Panc1 (cell line): Measurements from ENCODE around the gene CBR4. TPM values are rescaled to one million over a fixed set of nuclear protein-coding genes. Genes with fewer than 3 reads are reported as not detected.

Experiments used
- ATAC-seq: fragments of 200-7000 bp; cut with Tn5 transposase; 2 replicates; pipeline ENCODE4 v1.9.1; 2020; ENCODE audit warnings: mild to moderate bottlenecking, moderate library complexity
- BruUV-seq: library from RNA; stranded (reverse); fragments of 400-500 nt; replicated peaks from 2 replicates; lab custom pipeline; 2021; lab: Mats Ljungman, UMichigan
- CTCF ChIA-PET: fragments of 300-600 bp; sonication (Branson Sonifier 250); formaldehyde crosslinking; loops from one replicate; lab custom pipeline; 2022; ENCODE audit warnings: antibody characterized with exemption; lab: Charles Lee
- POLR2A ChIA-PET: fragments of 300-600 bp; sonication (Branson Sonifier 250); formaldehyde crosslinking; loops from one replicate; lab custom pipeline; 2022; ENCODE audit warnings: antibody characterized with exemption; lab: Charles Lee
- DNase-seq: peaks from one replicate; pipeline ENCODE4 v3.0.0-alpha.2; 2010; ENCODE audit warnings: low read depth, low spot score
- H3K27ac ChIP-seq: 2 replicates; pipeline ENCODE4 v1.5.1; 2011; ENCODE audit warnings: mild to moderate bottlenecking, low read length, inconsistent platforms
- H3K27me3 ChIP-seq: fragments of 200-500 bp; sonication (Bioruptor generic); 2 replicates; pipeline ENCODE4 v1.6.0; 2014; ENCODE audit warnings: low read length, inconsistent platforms; ENCODE audit not compliant: control insufficient read depth, insufficient read depth
- H3K36me3 ChIP-seq: fragments of 200-500 bp; sonication (Bioruptor generic); 2 replicates; pipeline ENCODE4 v1.5.1; 2014; ENCODE audit warnings: inconsistent platforms, mild to moderate bottlenecking, low read length, moderate library complexity; ENCODE audit not compliant: control insufficient read depth, insufficient read depth
- H3K4me1 ChIP-seq: 2 replicates; pipeline ENCODE4 v1.5.1; 2011; ENCODE audit warnings: inconsistent platforms, mild to moderate bottlenecking, low read length, moderate library complexity; ENCODE audit not compliant: control insufficient read depth, insufficient read depth
- H3K4me3 ChIP-seq, 2 experiments: 2 replicates each; pipeline ENCODE4 v1.5.1; 2011 to 2012; ENCODE audit warnings: low read depth in 2 of 2, low read length in 2 of 2, mild to moderate bottlenecking in 2 of 2, inconsistent platforms in 1 of 2, moderate library complexity in 1 of 2
- H3K9me3 ChIP-seq: fragments of 200-500 bp; sonication (Bioruptor generic); 2 replicates; pipeline ENCODE4 v1.5.1; 2014; ENCODE audit warnings: low read depth, mild to moderate bottlenecking, inconsistent platforms, low read length, moderate library complexity; ENCODE audit not compliant: control insufficient read depth, insufficient read depth
- POLR2AphosphoS5 ChIP-seq: IDR thresholded peaks from 2 replicates; pipeline ENCODE4 v1.6.1; 2012; ENCODE audit warnings: mild to moderate bottlenecking, low read depth, low read length, moderate library complexity
- SIN3A ChIP-seq: IDR thresholded peaks from 2 replicates; pipeline ENCODE4 v1.6.1; 2012; ENCODE audit warnings: low read depth, mild to moderate bottlenecking, low read length, moderate library complexity, borderline replicate concordance; ENCODE audit not compliant: insufficient read depth
- TCF7L2 ChIP-seq: IDR thresholded peaks from 2 replicates; pipeline ENCODE4 v1.6.1; 2011; ENCODE audit warnings: mild to moderate bottlenecking, low read depth, low read length, inconsistent platforms
- in situ Hi-C: cut with HindIII; loops from 2 replicates; pipeline ENCODE4 v1.10.0; 2016; ENCODE audit warnings: low sequenced_read_pairs, low pct_unique_long_range_greater_than_20kb
- intact Hi-C: fragments of 100-400 bp; cut with micrococcal nuclease; formaldehyde crosslinking; loops from one replicate; pipeline ENCODE4 v1.10.0; 2022; ENCODE audit not compliant: unreplicated experiment
- total RNA-seq: library from RNA; stranded (reverse); gene quantifications from one replicate; pipeline ENCODE4 v1.2.1, GENCODE V29; 2021; ENCODE audit not compliant: unreplicated experiment
- TF ChIP-seq, protein P1 (sequence below): fragments of 450-650 bp; IDR thresholded peaks from 2 replicates; pipeline ENCODE4 v1.5.1; 2017; ENCODE audit warnings: mild to moderate bottlenecking
- TF ChIP-seq, protein P2 (sequence below), 2 experiments: IDR thresholded peaks; 2 replicates each; pipeline ENCODE4 v1.6.1; 2011 to 2012; ENCODE audit warnings: low read depth in 2 of 2, control low read depth in 1 of 2, low read length in 1 of 2, mild to moderate bottlenecking in 1 of 2, moderate library complexity in 1 of 2; ENCODE audit not compliant: insufficient read depth in 1 of 2

CBR4 gene
- total RNA-seq, 1 experiment from 2014 or later: 13.5 TPM

DNA sequence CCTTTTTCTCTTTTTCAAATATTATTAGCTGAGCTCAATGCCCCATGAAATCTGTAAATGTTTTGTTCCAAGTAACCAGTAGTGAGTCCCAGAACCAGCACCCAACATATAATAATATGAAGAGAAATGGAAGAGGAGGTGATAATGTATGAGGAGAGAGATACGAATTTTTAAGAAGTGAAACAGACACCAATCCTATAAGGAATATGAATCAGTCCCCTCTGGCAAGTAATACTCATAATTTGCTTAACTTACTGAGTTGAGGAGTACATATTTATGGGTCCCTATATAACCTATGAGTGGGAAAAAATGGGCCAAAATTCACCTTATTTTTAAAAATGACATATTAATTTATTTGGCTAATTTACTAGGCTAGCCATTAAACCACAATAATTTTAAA is 8.4 kb upstream of the CBR4 start:
- intact Hi-C loops: no loop called here
- ATAC-seq (no peak), DNase-seq (no peak)
- no TSS peak for BruUV-seq
- Histone ChIP-seq H3K4me1 (no peaks in the 10 kb centered on the region; the same call in 1 of the 2 replicates), H3K36me3 (no peaks in the 10 kb centered on the region), H3K9me3 (no peaks in the 10 kb centered on the region), H3K4me3 (no peak overlapping the region), H3K27ac (no peak overlapping the region), H3K27me3 (no peaks in the 10 kb centered on the region)
- POLR2A ChIA-PET: no interaction called here
- in situ Hi-C loops: no loop called here
- CTCF ChIA-PET: no interaction called here
- TF ChIP-seq, protein P1, sequence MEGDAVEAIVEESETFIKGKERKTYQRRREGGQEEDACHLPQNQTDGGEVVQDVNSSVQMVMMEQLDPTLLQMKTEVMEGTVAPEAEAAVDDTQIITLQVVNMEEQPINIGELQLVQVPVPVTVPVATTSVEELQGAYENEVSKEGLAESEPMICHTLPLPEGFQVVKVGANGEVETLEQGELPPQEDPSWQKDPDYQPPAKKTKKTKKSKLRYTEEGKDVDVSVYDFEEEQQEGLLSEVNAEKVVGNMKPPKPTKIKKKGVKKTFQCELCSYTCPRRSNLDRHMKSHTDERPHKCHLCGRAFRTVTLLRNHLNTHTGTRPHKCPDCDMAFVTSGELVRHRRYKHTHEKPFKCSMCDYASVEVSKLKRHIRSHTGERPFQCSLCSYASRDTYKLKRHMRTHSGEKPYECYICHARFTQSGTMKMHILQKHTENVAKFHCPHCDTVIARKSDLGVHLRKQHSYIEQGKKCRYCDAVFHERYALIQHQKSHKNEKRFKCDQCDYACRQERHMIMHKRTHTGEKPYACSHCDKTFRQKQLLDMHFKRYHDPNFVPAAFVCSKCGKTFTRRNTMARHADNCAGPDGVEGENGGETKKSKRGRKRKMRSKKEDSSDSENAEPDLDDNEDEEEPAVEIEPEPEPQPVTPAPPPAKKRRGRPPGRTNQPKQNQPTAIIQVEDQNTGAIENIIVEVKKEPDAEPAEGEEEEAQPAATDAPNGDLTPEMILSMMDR: no peak
- TF ChIP-seq POLR2AphosphoS5: no peak
- no peak for TF ChIP-seq SIN3A
- no peak for TF ChIP-seq TCF7L2
- TF ChIP-seq, protein P2, sequence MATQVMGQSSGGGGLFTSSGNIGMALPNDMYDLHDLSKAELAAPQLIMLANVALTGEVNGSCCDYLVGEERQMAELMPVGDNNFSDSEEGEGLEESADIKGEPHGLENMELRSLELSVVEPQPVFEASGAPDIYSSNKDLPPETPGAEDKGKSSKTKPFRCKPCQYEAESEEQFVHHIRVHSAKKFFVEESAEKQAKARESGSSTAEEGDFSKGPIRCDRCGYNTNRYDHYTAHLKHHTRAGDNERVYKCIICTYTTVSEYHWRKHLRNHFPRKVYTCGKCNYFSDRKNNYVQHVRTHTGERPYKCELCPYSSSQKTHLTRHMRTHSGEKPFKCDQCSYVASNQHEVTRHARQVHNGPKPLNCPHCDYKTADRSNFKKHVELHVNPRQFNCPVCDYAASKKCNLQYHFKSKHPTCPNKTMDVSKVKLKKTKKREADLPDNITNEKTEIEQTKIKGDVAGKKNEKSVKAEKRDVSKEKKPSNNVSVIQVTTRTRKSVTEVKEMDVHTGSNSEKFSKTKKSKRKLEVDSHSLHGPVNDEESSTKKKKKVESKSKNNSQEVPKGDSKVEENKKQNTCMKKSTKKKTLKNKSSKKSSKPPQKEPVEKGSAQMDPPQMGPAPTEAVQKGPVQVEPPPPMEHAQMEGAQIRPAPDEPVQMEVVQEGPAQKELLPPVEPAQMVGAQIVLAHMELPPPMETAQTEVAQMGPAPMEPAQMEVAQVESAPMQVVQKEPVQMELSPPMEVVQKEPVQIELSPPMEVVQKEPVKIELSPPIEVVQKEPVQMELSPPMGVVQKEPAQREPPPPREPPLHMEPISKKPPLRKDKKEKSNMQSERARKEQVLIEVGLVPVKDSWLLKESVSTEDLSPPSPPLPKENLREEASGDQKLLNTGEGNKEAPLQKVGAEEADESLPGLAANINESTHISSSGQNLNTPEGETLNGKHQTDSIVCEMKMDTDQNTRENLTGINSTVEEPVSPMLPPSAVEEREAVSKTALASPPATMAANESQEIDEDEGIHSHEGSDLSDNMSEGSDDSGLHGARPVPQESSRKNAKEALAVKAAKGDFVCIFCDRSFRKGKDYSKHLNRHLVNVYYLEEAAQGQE (IDR thresholded peaks at IDR 0.05; ENCODE audit: insufficient read depth in 1 of 2, low read depth in 2 of 2, low read length in 1 of 2): no peak

DNA sequence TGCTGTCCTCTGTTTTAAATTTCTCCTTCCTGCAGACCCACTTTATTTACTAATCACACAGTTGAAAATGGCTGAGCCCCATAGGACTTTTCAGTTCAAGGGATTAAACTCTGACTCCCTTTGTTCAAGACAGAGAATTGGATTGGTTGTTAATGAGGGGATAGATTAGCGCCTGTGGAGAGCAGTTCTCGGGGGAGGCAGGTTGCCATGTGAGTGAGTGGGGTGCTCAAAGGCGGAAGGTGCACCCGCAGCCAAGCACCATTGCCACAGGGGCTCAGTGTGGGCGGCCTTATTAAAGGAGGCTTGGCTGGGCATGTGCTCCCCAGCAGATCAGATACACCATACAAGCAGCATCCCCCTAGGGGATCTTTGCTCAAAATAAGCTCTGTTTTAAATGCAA is 7.9 kb upstream of the CBR4 start:
- no TSS peak for BruUV-seq
- CTCF ChIA-PET: no interaction called here
- POLR2A ChIA-PET: no interaction called here
- intact Hi-C loops (no loop called here), in situ Hi-C loops (no loop called here)
- H3K27me3 ChIP-seq: no peaks in the 10 kb centered on the region
- TF ChIP-seq, protein P2 (IDR thresholded peaks at IDR 0.05; ENCODE audit: insufficient read depth in 1 of 2, low read depth in 2 of 2, low read length in 1 of 2): no peak
- TF ChIP-seq SIN3A (no peak), POLR2AphosphoS5 (no peak), TCF7L2 (no peak)
- TF ChIP-seq, protein P1: no peak
- ATAC-seq (no peak), DNase-seq (no peak)
- H3K4me1 ChIP-seq: no peaks in the 10 kb centered on the region; the same call in 1 of the 2 replicates
- no peak overlapping the region for H3K4me3 ChIP-seq
- no peak overlapping the region for H3K27ac ChIP-seq
- H3K36me3 ChIP-seq: no peaks in the 10 kb centered on the region
- no peaks in the 10 kb centered on the region for H3K9me3 ChIP-seq
